Parathyroid adenoma (tissue), 2 donors: ENCODE results near the gene ZNF296.

Experiments used
- H2AFZ ChIP-seq: fragments of 300-600 bp; sonication (generic); one replicate; pipeline ENCODE4 v1.7.0; 2017; ENCODE audit warnings: antibody characterized with exemption, mild to moderate bottlenecking
- H3K27ac ChIP-seq: fragments of 300-600 bp; sonication (generic); one replicate; pipeline ENCODE4 v1.7.0; 2017
- H3K27me3 ChIP-seq: fragments of 300-600 bp; sonication (generic); one replicate; pipeline ENCODE4 v1.7.0; 2017; ENCODE audit warnings: low read length; ENCODE audit not compliant: control insufficient read depth, insufficient read depth
- H3K36me3 ChIP-seq: fragments of 300-600 bp; sonication (generic); one replicate; pipeline ENCODE4 v1.7.0; 2017; ENCODE audit warnings: low read length; ENCODE audit not compliant: control insufficient read depth, insufficient read depth
- H3K4me1 ChIP-seq: fragments of 300-600 bp; sonication (generic); one replicate; pipeline ENCODE4 v1.7.0; 2017; ENCODE audit warnings: control low read depth
- H3K4me2 ChIP-seq: fragments of 300-600 bp; sonication (generic); one replicate; pipeline ENCODE4 v1.7.0; 2017; ENCODE audit warnings: low read length
- H3K4me3 ChIP-seq: fragments of 300-600 bp; sonication (generic); one replicate; pipeline ENCODE4 v1.7.0; 2017; ENCODE audit warnings: low read depth, low read length
- H3K79me2 ChIP-seq: fragments of 300-600 bp; sonication (generic); one replicate; pipeline ENCODE4 v1.7.0; 2017; ENCODE audit warnings: control low read depth
- H3K9ac ChIP-seq: fragments of 300-600 bp; sonication (generic); one replicate; pipeline ENCODE4 v1.7.0; 2017; ENCODE audit warnings: mild to moderate bottlenecking
- H3K9me3 ChIP-seq: fragments of 300-600 bp; sonication (generic); one replicate; pipeline ENCODE4 v1.7.0; 2017; ENCODE audit warnings: low read length; ENCODE audit not compliant: control insufficient read depth
- CTCF ChIP-seq: fragments of 300-600 bp; sonication (generic); IDR thresholded peaks from one replicate; pipeline ENCODE4 v1.7.0; 2017; ENCODE audit warnings: antibody characterized with exemption, mild to moderate bottlenecking
- donor health status: primary hyperparathyroidism.

Gene ZNF296

GRCh38 chr19:45069056-45069455 is 7.2 kb downstream of the ZNF296 start:
- no peak overlapping the region for H3K27ac ChIP-seq
- no peak overlapping the region for H3K4me3 ChIP-seq
- H2AFZ ChIP-seq, result no peak overlapping the region
- no peaks in the 10 kb centered on the region for H3K9me3 ChIP-seq
- no peaks in the 10 kb centered on the region for H3K27me3 ChIP-seq
- no peak overlapping the region for H3K9ac ChIP-seq
- H3K36me3 ChIP-seq, result no peaks in the 10 kb centered on the region
- TF ChIP-seq CTCF, result no peak
- H3K79me2 ChIP-seq, result no peaks in the 10 kb centered on the region
- H3K4me1 ChIP-seq, result no peaks in the 10 kb centered on the region
- H3K4me2 ChIP-seq, result no peak overlapping the region

GRCh38 chr19:45068041-45068440 is 8.2 kb downstream of the ZNF296 start:
- Histone ChIP-seq H3K79me2 (no peaks in the 10 kb centered on the region), H3K4me3 (no peak overlapping the region), H3K9me3 (no peaks in the 10 kb centered on the region), H2AFZ (no peak overlapping the region), H3K4me1 (no peaks in the 10 kb centered on the region), H3K36me3 (no peaks in the 10 kb centered on the region), H3K27me3 (no peaks in the 10 kb centered on the region), H3K4me2 (no peak overlapping the region), H3K27ac (no peak overlapping the region), H3K9ac (no peak overlapping the region)
- TF ChIP-seq CTCF, result no peak

- no peak overlapping the region for H3K4me3 ChIP-seq
- no peak for TF ChIP-seq CTCF
- no peak overlapping the region for H3K4me2 ChIP-seq
- no peaks in the 10 kb centered on the region for H3K4me1 ChIP-seq
- no peaks in the 10 kb centered on the region for H3K27me3 ChIP-seq
- H2AFZ ChIP-seq, result no peak overlapping the region
- H3K27ac ChIP-seq, result no peak overlapping the region
- no peaks in the 10 kb centered on the region for H3K36me3 ChIP-seq
- H3K9me3 ChIP-seq, result no peaks in the 10 kb centered on the region
- no peaks in the 10 kb centered on the region for H3K79me2 ChIP-seq
- no peak overlapping the region for H3K9ac ChIP-seq
Observed at GRCh38 chr19:45066921-45067661, 9.2 kb downstream of the ZNF296 start.

GRCh38 chr19:45063851-45064801 is 12.2 kb downstream of the ZNF296 start:
- H3K4me3 ChIP-seq, result no peak overlapping the region
- H3K9me3 ChIP-seq, result no peaks in the 10 kb centered on the region
- no peaks in the 10 kb centered on the region for H3K4me1 ChIP-seq
- no peak overlapping the region for H3K4me2 ChIP-seq
- peaks cover 12% of the 10 kb centered on the region for H3K79me2 ChIP-seq
- H3K27me3 ChIP-seq, result no peaks in the 10 kb centered on the region
- no peak overlapping the region for H3K9ac ChIP-seq
- no peak overlapping the region for H2AFZ ChIP-seq
- H3K27ac ChIP-seq, result no peak overlapping the region
- TF ChIP-seq CTCF, result no peak
- H3K36me3 ChIP-seq, result no peaks in the 10 kb centered on the region
